Stimulated activated CD4-positive, alpha-beta T cell treated with anti-CD3 and anti-CD28 coated beads, TNF-alpha, amount 100 ng/mL, for 24 hours (primary cell): ENCODE measurements around the gene PPP2R2D.
A peak's percentile ranks its signal among the peaks of the same experiment; 100 is the strongest.

Experiments
- DNase-seq, 3 experiments: peaks; one replicate each; pipeline ENCODE4 v3.0.0-alpha.2; 2020; ENCODE audit warnings: low read depth in 3 of 3

The PPP2R2D gene

DNA sequence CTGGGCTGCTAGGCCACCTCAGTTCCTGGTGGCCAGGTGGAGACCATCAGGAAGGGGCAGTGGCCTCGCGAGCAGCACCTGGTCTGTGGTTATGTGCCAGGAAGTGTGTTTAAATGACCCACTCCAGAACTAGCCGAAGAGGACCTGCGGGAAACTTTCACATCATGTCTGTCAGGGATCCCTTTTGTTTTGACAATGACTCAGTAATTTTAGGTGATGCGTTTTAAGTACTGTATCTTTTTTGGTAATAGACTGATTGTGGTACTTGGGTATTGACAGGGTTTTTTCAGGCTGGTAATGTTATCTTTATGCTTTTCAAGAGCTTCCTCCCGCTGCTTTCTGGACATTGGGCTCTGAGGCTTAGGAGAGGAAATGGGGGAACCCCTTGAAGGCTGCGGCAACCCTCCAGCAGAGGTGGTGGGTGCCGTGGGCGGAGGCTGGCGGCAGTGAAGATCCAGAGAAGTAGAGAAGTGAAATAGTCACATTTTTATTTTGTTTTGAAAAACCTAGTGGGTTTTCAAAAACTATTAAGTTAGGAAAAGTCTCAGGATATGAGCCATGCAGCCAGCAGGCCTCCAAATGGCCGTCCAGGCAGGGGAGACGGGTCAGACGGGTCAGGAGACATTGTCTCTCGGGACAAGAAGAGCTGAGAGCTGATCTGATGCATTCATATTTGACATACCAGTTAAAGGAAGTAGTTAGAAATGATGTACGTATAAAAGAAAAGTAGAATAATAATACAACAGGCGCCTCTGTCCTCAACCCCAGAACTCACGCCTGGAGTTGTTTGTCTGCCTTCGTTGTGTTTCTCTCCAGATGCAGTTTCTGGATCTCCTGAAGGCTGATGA is 27.7 kb downstream of the PPP2R2D start:
- DNase-seq, result peak in 1 of 3 experiments; percentile 65

DNA sequence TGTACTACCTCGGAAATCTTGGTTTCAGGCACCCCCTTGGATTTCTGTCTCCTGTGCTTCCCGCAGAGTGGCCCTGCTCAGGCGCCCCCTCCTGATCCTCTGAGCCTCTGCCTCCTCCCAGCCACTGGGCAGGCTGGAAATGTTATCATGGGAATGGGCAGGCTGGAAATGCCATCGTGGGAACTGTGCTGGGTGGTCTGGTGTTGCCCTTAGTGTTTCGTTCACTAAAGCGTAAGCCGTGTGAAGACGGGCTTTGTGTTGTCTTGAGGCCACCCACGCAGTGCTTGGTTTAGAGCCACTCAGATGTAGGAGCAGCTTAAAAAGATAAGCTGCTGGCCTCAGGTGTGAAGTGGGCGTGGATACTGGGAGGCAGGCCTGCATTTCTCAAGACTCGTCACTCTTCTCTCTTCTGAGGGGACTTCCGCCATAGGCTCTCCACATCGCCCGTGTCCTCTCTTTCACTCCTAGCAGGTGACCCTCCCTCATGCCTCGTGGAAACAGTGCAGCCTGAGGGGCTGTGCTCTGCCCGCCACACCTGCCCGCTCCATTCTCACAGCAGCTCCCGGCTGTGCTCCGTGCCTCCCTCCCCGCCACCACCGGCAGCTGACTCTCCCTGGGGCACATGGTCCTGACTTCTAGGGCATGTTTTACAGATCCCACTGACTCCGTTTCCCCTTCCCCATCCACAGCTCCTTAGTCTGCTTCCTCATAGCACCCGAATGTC is 28.5 kb downstream of the PPP2R2D start:
- DNase-seq, result no peak

DNA sequence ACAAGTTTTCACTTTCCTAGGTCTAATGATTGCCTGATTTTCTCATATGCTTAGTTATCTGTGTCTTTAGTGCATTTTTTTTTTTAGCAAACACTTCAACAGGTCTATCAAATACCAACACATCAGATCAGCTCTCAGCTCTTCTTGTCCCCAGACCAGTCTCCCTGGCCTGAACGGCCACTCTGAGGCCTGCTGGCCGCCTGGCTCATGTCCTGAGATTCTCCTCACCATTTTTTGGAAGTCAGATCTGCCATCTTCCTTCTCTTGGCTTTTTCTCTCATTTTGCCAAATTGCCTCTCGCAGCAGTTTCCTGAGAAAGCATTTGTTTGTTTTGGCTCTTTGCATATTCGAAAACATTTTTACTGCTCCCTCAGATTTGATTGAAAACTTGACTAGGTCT is 29.3 kb downstream of the PPP2R2D start:
- DNase-seq, result no peak

DNA sequence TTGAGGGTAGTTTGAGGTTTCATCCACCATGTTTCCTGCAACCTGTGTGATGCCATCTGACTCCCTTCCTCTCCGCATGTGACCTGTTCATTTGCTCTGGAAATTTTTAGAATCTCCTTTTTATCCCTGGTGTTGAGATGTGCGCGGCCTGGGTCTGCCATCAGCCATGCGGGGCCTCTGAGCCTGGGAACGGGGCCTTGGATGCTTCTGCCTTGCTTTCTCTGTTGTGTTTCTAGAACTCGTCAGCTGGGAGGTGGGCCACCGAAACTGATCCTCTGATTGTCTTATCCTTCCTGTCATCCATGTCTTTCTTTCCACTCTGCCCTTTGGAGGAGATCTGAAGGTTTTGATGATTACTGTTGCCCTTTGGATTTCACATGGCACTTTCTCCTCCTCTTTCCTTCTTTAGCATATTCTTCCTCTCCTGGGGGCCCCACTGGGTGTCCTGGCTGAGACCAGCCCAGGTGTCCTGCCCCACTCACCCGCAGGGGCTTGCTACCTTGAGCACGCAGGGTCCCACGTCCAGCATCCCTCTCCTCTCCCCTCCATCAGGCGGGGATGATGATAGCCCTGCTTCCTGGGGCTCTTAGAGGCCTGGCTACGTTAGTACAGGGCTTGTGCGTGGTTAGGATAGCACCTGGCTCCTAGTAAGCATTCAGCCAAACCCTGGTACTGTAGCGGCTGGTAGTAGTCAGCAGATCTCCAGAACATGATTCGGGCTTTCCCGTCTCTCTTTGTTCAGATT is 29.9 kb downstream of the PPP2R2D start:
- no peak for DNase-seq

DNA sequence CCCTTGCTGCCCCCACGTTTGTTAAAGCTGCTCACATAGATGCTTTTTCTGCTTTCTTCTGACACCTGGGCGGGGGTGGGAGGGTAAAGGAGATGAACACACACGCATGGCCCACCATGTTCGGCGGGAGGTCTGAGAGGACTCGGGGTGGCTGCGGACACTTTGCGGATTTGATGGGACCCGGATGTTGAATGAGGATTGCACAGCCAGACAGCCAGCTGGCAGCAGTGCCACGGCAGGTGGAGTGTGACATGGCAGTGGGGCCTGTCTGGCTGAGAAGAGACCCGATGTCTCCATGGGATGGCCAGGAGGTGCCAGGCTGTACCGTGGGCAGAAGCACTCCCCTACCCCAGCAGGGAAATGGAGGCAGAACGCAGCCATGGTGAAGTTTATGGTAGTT is 31.2 kb downstream of the PPP2R2D start:
- no peak for DNase-seq

DNA sequence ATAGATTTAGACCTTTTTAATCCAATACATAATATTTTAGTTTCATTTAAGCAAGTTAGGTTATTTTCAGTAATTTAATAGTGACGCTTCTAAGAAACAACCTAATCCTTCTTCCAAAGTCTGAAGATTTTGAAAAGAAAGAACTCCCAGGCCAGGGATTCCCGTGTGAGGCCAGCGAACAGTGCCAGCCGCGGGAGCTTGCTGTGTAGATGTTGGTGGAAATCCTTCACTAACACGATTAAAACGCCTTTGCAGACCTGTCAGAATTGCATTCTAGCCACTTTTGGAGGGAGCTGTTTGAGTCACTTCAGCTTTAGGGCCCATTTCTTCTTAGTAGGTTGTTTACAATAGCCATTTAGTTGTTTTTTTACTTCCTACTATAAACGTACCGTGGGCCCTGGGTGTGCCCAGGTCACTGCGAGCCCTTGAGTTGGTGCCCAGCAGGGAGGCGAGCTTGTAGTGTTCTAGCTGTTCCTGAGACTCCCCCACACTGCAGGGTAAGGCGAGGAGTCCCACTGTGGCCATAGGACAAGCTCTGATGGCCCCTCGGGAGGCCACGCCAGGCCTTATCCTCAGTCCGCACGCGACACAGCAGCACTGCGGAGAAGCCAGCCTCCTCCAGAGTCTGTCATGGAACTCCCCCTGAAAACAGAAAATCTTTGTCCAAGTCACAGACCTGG is 32.3 kb downstream of the PPP2R2D start:
- DNase-seq, result no peak

DNA sequence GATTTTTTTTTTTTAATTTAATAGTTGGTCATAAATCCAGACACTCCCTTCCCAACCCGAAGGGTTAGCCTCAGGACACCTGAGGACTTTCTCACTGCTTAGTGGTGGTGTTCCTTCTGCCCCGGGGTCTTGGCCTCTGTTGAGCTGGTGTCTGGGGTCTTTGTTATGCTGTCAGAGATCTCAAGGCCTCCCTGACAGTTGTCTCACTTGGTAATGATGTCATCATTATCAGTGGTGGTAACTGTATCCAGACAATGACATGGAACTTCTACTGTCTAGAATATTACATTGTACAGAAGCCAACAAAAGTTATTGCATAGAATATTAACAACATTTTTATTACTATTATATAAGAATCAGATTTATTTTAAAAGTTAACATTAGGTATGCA is 32.9 kb downstream of the PPP2R2D start:
- DNase-seq, result no peak

DNA sequence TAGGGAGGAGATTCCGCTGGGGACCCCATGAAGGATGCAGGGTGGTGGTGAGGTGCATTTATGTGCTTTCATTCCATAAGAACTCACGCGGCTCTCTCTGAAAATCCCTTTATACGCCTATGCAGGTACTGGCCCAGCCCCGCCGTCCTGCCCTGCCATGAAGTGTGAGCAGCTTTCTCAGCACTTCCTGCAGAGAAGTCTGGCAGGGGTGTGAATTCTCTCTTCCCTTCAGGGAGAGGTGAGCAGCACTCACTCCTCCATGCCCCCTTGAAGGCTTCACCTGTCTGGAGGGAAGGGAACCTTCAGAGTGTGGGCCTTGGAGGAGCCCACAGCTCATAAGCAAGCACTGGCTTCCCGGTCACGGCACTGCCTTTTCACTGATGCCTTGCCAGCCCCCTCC is 34.0 kb downstream of the PPP2R2D start:
- no peak for DNase-seq

DNA sequence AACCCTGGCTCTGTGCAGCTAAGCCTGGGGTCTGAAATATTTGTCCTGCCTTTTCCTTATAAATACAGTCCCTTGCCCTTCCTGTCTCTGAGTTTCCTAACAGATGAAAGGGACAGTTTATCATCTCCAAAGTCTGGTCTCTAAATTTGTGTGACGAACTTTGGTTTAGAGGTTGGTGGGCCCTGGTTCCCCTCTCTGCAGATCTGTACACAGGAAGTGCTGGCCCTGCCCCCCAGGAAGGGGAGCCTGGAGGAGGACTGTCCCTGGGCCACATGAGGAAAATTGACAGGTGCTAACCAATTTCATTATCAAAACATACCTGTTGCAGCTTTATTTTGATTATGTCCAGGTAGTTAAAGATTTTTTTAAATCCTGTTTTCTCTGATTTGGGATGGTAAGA is 34.5 kb downstream of the PPP2R2D start:
- DNase-seq, result no peak

DNA sequence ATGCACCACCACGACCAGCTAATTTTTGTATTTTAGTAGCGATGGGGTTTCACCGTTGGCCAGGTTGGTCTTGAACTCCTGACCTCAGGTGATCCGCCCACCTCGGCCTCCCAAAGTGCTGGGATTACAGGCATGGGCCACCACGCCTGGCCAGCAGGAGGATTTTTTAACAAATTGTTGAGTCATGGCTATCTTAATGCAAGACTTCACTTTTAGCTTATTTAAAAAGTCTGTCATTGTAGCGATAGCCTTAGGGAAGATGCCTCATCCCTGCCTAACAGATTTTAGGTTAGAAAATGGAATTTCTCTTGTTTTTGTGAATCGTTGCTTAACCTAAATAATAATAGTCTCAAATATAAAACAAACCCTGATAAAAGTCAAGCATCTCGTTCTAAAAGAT is 35.5 kb downstream of the PPP2R2D start:
- DNase-seq, result no peak

DNA sequence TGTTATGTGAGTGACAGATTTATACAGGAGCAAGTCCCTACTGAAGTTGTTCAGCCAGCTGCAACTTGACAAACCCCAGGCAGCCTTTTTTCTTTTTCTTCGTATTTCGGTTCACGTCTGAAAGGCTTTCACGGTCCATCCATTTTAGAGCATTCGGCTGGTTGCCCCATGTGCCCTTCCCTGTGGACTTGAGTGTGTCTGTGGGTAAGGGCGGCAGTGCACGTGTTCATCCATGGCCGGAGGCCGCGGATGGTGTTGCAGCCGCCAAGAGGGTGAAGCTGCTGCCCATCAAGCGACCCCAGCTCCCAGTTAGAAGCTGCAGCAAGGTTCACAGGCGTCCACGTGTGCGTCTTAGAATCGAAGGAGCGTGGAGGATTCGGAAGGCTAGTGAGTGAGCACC is 35.9 kb downstream of the PPP2R2D start:
- no peak for DNase-seq

DNA sequence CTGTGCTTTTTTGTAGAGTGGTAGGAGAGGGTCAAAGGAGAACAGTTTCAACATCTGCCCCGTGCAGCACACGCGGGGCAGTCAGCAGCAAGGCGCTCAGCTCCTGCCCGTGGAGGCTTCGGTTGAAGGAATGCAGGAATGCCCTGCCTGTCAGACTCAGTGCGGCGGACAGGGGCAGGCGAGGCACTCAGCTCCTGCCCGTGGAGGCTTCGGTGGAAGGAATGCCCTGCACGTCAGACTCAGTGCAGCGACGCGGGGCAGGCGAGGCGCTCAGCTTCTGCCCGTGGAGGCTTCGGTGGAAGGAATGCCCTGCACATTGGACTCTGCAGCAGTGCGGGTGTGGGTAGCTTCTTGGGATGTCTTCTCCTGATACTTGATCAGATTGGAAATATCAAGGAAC is 37.0 kb downstream of the PPP2R2D start:
- DNase-seq, result no peak

DNA sequence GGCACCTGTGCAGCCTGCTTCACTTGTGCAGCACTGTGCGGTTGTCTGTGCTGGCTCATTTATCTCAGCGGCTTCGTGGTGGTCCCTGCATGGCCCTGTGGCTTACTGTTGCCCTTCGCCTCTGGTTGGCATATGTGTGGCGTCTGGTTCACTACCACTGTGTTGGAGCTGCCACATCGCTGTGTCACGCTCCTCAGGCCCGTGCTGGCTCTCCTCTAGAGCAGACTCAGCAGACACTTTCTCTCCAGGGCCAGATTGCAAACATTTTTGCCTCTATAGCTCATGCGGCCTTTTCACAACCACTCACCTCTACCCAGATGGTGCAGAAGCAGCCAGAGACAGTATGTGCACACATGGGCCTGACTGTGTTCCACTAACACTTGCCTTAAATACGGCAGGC is 37.9 kb downstream of the PPP2R2D start:
- DNase-seq, result no peak

DNA sequence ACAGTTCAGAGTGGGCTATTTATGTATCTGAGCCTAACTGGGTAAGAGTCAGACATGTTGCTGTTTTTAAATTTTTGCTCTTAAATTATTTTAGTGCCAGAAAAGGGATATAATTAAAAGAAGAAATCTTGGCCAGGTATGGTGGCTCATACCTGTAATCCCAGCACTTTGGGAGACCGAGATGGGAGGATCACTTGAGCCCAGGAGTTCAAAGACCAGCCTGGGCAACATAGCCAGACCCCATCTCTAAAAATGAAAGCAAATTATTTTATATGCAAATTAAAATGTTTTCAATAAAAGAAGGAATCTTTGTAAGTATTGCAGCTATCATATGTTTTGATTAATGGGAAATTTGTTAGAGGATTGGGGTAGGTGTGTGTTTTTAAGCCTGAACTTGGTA is 41.6 kb downstream of the PPP2R2D start:
- no peak for DNase-seq

DNA sequence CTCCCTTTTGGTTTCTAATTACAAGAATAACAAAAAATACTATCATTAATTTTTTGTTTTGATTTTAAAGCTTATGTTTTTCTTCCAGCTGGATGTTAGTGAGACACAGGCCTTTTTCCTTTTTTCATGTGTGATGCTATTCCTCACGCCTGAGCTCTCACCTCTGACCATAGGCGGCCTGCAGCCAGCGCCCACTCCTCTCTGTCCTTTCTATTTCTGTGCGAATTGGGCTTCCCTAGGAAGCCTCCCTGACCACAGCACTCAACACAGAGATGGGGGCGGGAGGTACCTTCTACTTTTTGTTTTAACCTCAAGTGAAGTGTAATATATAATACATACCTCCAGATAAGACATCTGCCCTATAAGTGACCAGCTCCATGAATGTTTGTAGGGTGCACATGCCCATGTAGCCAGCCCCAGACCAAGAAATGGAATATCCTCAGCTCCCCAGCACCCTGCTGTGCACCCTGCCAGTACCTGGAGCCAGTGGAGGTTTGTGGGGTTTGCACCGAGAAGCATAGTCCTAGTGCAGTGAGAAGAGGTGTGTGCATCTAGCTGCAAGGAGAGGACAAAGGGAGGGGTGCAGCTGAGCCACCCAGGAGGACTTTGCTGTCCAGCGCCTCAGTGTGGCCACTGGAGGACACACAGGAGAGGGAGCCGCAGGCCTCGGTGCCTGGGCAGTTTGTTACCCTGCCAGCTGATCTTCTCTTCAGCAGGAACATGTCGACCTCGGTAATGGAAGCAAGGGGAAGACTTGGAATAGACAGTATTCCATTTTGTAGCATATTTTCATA is 42.4 kb downstream of the PPP2R2D start:
- DNase-seq, result no peak

DNA sequence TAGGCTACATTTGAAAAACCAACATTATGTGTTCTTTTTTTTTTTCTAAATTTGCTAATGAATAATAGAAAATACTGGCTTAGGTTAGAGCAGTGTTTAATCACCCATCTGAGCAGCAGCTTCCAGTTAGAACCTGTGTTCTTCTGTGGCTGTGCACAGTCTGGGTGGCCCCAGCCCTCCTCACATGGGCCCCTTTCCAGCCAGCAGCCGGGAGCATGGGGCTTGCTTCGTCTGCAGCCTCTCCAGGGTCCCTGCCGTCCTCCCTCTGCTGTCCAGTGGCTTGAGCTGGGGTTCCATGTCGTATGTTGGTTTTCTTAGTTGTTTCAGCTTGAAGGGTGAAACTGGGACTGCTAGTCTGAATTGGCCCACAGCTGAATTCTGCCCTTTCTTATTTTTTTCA is 43.6 kb downstream of the PPP2R2D start:
- no peak for DNase-seq

DNA sequence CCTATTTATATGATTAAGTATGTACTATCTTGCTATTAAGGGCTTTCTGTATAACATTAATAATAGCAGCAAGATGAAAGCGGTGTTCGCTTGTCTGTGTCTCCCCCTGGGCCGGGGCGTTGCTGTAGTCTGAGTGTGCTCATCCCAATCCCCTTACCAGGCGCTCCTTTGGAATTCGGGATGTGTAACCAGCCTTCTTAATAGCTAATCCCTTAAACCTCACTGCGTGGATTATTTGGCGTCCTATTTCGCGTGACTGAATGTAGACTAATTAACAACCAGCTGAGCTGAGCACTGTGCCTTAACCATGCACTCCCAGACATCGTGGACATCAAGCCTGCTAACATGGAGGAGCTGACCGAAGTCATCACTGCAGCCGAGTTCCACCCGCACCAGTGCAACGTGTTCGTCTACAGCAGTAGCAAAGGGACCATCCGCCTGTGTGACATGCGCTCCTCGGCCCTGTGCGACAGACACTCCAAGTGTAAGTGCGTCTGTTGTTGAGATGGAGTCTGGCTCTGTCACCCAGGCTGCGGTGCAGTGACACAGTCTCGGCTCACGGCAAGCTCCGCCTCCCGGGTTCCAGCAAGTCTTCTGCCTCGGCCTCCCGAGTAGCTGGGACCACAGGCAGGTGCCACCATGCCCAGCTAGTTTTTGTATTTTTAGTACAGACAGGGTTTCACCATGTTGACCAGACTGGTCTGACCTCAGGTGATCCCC is 44.3 kb downstream of the PPP2R2D start:
- no peak for DNase-seq

DNA sequence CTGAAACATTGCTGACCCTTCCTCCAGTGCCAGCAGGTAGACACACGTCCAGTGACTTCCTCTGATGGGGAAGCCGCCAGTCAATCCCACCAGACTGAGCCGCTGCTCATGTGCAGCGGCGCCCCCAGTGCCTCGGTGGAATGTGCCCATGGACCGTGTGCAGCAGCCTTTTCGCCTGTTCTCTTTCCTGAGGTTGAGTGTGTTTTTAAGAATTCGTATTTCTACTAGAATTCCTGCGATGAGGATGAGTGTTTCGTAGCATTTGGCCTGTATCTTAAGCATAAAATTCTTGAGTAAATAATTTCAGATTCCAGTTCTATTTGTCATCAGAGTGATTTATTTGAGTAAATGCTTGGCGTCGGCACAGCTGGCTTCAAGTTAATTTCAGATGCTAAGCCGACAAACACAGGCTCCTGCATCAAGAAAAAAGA is 45.5 kb downstream of the PPP2R2D start:
- DNase-seq, result no peak

DNA sequence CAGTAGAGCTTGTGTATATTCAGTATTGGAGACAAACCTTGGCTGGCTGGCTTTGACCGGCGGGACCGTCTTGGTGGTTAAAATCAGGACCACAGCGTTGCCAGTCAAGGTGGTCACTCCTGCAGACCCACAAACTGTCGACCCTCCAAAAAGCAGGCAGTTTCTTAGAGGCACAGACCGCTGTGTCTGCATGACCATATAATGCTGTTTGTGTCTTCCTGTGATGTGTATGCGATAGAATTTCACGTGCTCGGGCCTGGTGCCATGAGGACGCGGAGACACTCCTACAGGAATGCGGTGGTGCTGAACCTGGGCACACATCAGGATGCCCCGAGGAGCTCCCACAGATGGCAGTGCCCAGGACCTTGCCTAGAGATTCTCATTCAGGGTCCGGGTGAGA is 46.1 kb downstream of the PPP2R2D start:
- no peak for DNase-seq

DNA sequence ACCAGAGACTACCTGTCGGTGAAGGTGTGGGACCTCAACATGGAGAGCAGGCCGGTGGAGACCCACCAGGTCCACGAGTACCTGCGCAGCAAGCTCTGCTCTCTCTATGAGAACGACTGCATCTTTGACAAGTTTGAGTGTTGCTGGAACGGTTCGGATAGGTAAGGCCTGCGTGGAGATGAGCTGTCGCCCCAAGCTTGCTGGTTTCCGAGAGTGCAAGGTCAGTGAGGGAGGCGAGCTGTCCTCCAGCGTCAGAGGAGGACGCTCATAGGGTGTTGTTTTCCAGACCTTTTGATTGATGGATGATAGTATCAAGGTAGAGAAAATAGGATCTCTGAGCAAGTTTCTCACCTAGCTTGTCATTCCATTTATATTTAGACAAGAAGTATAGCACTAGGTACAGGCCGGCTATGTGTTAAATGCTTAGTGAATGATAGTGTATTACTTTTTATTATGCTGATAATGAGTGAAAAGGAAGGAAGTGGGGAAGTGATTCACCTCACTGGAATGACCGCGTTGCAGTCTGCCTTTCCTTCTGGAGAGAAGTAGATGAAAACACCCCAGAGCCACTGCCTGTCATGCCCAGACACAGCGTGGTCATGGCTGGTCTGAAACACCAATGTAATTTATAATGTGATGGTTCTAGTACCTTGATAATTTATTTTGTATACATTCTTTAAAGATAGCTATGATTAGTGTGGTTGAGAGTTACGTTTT is 47.0 kb downstream of the PPP2R2D start:
- DNase-seq, result no peak
